ENCODE results near the gene ZNF346. TPM values are rescaled to one million over a fixed set of nuclear protein-coding genes. Genes with fewer than 3 reads are reported as not detected.

ZNF346 gene
- total RNA-seq, 2 experiments from 2014 or later, result 36.6 to 42.4 TPM

GRCh38 chr5:177071666-177072385 is 49.3 kb downstream of the ZNF346 start:
- ChIA-PET POLR2A (interaction anchor here (0.5 to 2.2 kb wide), 12 partner anchors 10 to 411 kb away, joined by 3 to 9 read pairs (median 4); no protein-coding TSS in a partner anchor), CTCF (ENCODE audit: unreplicated experiment) (interaction anchor here (0.6 to 2.9 kb wide), 10 partner anchors 11 to 411 kb away, joined by 3 to 11 read pairs (median 4); partner anchors contain the start of genes FGFR4 and UIMC1)
- H3K4me2 ChIP-seq (ENCODE audit: low read length), result peak overlapping the region; percentile 74; the same call in 1 of the 2 replicates
- no peaks in the 10 kb centered on the region for H3K9me2 ChIP-seq (ENCODE audit: insufficient read depth, low read length)
- peaks cover 25% of the 10 kb centered on the region for H3K4me1 ChIP-seq (ENCODE audit: insufficient read depth, low read length, poor library complexity, severe bottlenecking)
- H4K20me1 ChIP-seq (ENCODE audit: insufficient read depth, low read length), result no peaks in the 10 kb centered on the region
- DNase-seq (ENCODE audit: low spot score), result peak; percentile 91
- BruUV-seq (replicated peaks), result no TSS peak
- no peak overlapping the region for H3K4me3 ChIP-seq (ENCODE audit: low read depth, low read length, poor library complexity, severe bottlenecking)
- H3K36me3 ChIP-seq (ENCODE audit: insufficient read depth, low read length), result peaks cover 3% of the 10 kb centered on the region; the same call in 1 of the 2 replicates
- intact Hi-C loops (cut with micrococcal nuclease; ENCODE audit: unreplicated experiment), result loop anchor here (1.0 to 5.0 kb wide), 2 partner anchors 40 to 240 kb away; partner anchors contain the start of gene MXD3
- TF ChIP-seq CTCF (conservative IDR thresholded peaks at IDR 0.05; ENCODE audit: low read length) (peak; percentile 97), EZH2phosphoT487 (IDR thresholded peaks at IDR 0.05; ENCODE audit: borderline replicate concordance, low read depth, low read length) (no peak)
- H3K9me3 ChIP-seq (ENCODE audit: low read length), result no peaks in the 10 kb centered on the region
- H3K79me2 ChIP-seq (ENCODE audit: insufficient read depth, low read depth, low read length), result no peaks in the 10 kb centered on the region
- no peak overlapping the region for H2AFZ ChIP-seq (ENCODE audit: low read length)
- peak overlapping the region; percentile 63 for H3K27ac ChIP-seq (ENCODE audit: low read depth, low read length, poor library complexity, severe bottlenecking)

GRCh38 chr5:177077335-177077734 is 54.8 kb downstream of the ZNF346 start:
- BruUV-seq (replicated peaks), result no TSS peak
- no peak overlapping the region for H2AFZ ChIP-seq (ENCODE audit: low read length)
- H3K79me2 ChIP-seq (ENCODE audit: insufficient read depth, low read depth, low read length), result no peaks in the 10 kb centered on the region
- H3K4me1 ChIP-seq (ENCODE audit: insufficient read depth, low read length, poor library complexity, severe bottlenecking), result peaks cover under 1% of the 10 kb centered on the region
- H3K9me2 ChIP-seq (ENCODE audit: insufficient read depth, low read length), result no peaks in the 10 kb centered on the region
- H3K36me3 ChIP-seq (ENCODE audit: insufficient read depth, low read length), result peaks cover 3% of the 10 kb centered on the region; the same call in 1 of the 2 replicates
- TF ChIP-seq EZH2phosphoT487 (IDR thresholded peaks at IDR 0.05; ENCODE audit: borderline replicate concordance, low read depth, low read length) (no peak), CTCF (conservative IDR thresholded peaks at IDR 0.05; ENCODE audit: low read length) (no peak)
- no peak overlapping the region for H3K27ac ChIP-seq (ENCODE audit: low read depth, low read length, poor library complexity, severe bottlenecking)
- H3K4me2 ChIP-seq (ENCODE audit: low read length), result no peak overlapping the region
- intact Hi-C loops (cut with micrococcal nuclease; ENCODE audit: unreplicated experiment), result no loop called here
- DNase-seq (ENCODE audit: low spot score), result no peak
- ChIA-PET CTCF (ENCODE audit: unreplicated experiment) (no interaction called here), POLR2A (no interaction called here)
- no peak overlapping the region for H3K4me3 ChIP-seq (ENCODE audit: low read depth, low read length, poor library complexity, severe bottlenecking)
- H3K9me3 ChIP-seq (ENCODE audit: low read length), result no peaks in the 10 kb centered on the region
- H4K20me1 ChIP-seq (ENCODE audit: insufficient read depth, low read length), result no peaks in the 10 kb centered on the region

- no peaks in the 10 kb centered on the region for H3K79me2 ChIP-seq (ENCODE audit: insufficient read depth, low read depth, low read length)
- no peak overlapping the region for H2AFZ ChIP-seq (ENCODE audit: low read length)
- H3K27ac ChIP-seq (ENCODE audit: low read depth, low read length, poor library complexity, severe bottlenecking), result no peak overlapping the region
- H3K9me2 ChIP-seq (ENCODE audit: insufficient read depth, low read length), result no peaks in the 10 kb centered on the region
- H3K4me3 ChIP-seq (ENCODE audit: low read depth, low read length, poor library complexity, severe bottlenecking), result no peak overlapping the region
- DNase-seq (ENCODE audit: low spot score), result no peak
- no peaks in the 10 kb centered on the region for H3K4me1 ChIP-seq (ENCODE audit: insufficient read depth, low read length, poor library complexity, severe bottlenecking)
- intact Hi-C loops (cut with micrococcal nuclease; ENCODE audit: unreplicated experiment), result loop anchor here (10.0 kb wide), 1 partner anchor 415 kb away; no protein-coding TSS in a partner anchor
- no peaks in the 10 kb centered on the region for H3K9me3 ChIP-seq (ENCODE audit: low read length)
- H3K4me2 ChIP-seq (ENCODE audit: low read length), result no peak overlapping the region
- TF ChIP-seq CTCF (conservative IDR thresholded peaks at IDR 0.05; ENCODE audit: low read length) (no peak), EZH2phosphoT487 (IDR thresholded peaks at IDR 0.05; ENCODE audit: borderline replicate concordance, low read depth, low read length) (no peak)
- no TSS peak for BruUV-seq (replicated peaks)
- no peaks in the 10 kb centered on the region for H3K36me3 ChIP-seq (ENCODE audit: insufficient read depth, low read length)
- CTCF ChIA-PET (ENCODE audit: unreplicated experiment), result no interaction called here
- POLR2A ChIA-PET, result no interaction called here
- no peaks in the 10 kb centered on the region for H4K20me1 ChIP-seq (ENCODE audit: insufficient read depth, low read length)
These were observed 57.1 kb downstream of the ZNF346 start for GRCh38 chr5:177079606-177080005.
